Measurements from ENCODE around the gene HNRNPAB. TPM values are rescaled to one million over a fixed set of nuclear protein-coding genes. Genes with fewer than 3 reads are reported as not detected.
A peak's percentile ranks its signal among the peaks of the same experiment; 100 is the strongest.

The HNRNPAB gene
- total and polyA plus RNA-seq, 8 donors = 24.5 to 61.6 (median 46.2) TPM

- Histone ChIP-seq H3K27ac (no peak overlapping the region), H3K4me3 (no peak overlapping the region), H3K9me3 (no peaks in the 10 kb centered on the region), H3K27me3 (no peaks in the 10 kb centered on the region), H3K36me3 (peaks cover 0 to 47% (median 47%) of the 10 kb centered on the region in 3 donors), H3K4me1 (peaks cover 6 to 25% (median 14%) of the 10 kb centered on the region in 3 donors)
- intact Hi-C loops (cut with DNase I) = no loop called here
- WGBS, 2 donors = 65 to 69% methylated on average over 5 of the region's 5 CpGs
- FAIRE-seq (no peak), ATAC-seq (peak; percentile 6 to 26 (median 20)), DNase-seq (peak; percentile 27 to 68 (median 48))
- TF ChIP-seq CTCF (IDR thresholded peaks at IDR 0.05) = no peak
These were observed 3.0 kb downstream of the HNRNPAB start for GRCh38 chr5:178207183-178207916.

- FAIRE-seq (no peak), ATAC-seq (no peak), DNase-seq (no peak)
- TF ChIP-seq CTCF (IDR thresholded peaks at IDR 0.05) = no peak
- 83 to 91% methylated on average over 1 of the region's 1 CpG for WGBS, 2 donors
- no peaks in the 10 kb centered on the region for H3K9me3 ChIP-seq
- no peaks in the 10 kb centered on the region for H3K27me3 ChIP-seq
- H3K4me1 ChIP-seq = peaks cover 6 to 25% (median 14%) of the 10 kb centered on the region in 3 donors
- intact Hi-C loops (cut with DNase I) = no loop called here
- no peak overlapping the region for H3K27ac ChIP-seq
- H3K36me3 ChIP-seq = peaks cover 0 to 53% (median 51%) of the 10 kb centered on the region in 3 donors
- no peak overlapping the region for H3K4me3 ChIP-seq
These were observed 3.6 kb downstream of the HNRNPAB start for GRCh38 chr5:178207917-178208280.

- intact Hi-C loops (cut with DNase I) = no loop called here
- Histone ChIP-seq H3K36me3 (peaks cover 0 to 55% (median 53%) of the 10 kb centered on the region in 3 donors), H3K27ac (no peak overlapping the region), H3K4me1 (peaks cover 6 to 25% (median 14%) of the 10 kb centered on the region in 3 donors), H3K27me3 (no peaks in the 10 kb centered on the region), H3K4me3 (no peak overlapping the region), H3K9me3 (no peaks in the 10 kb centered on the region)
- 81 to 82% methylated on average over 5 of the region's 5 CpGs for WGBS, 2 donors
- DNase-seq (peak in 1 of 6 donors; percentile 30), ATAC-seq (no peak), FAIRE-seq (no peak)
- TF ChIP-seq CTCF (IDR thresholded peaks at IDR 0.05) = no peak
These were observed 4.4 kb downstream of the HNRNPAB start for GRCh38 chr5:178208540-178209227.

- peaks cover 0 to 55% (median 53%) of the 10 kb centered on the region in 3 donors for H3K36me3 ChIP-seq
These were observed 5.2 kb downstream of the HNRNPAB start for GRCh38 chr5:178209334-178210072.

More at GRCh38 chr5:178209334-178210072, 5.2 kb downstream of the HNRNPAB start:
- Histone ChIP-seq H3K4me3 (no peak overlapping the region), H3K27ac (no peak overlapping the region), H3K4me1 (peaks cover 6 to 25% (median 14%) of the 10 kb centered on the region in 3 donors), H3K9me3 (no peaks in the 10 kb centered on the region), H3K27me3 (no peaks in the 10 kb centered on the region)
- WGBS, 2 donors = 84 to 91% methylated on average over 8 of the region's 8 CpGs
- intact Hi-C loops (cut with DNase I) = no loop called here
- FAIRE-seq = no peak
- no peak for ATAC-seq
- TF ChIP-seq CTCF (IDR thresholded peaks at IDR 0.05) = no peak
- DNase-seq = peak in 2 of 6 donors; percentile 37 to 49
